ENCODE results near the gene B9D2.

The B9D2 gene

GRCh38 chr19:41399525-41399924 is 35.6 kb upstream of the B9D2 start:
- TF ChIP-seq CSDC2 (CRISPR knock-in tag; IDR thresholded peaks at IDR 0.05) (no peak), ZC3H10 (CRISPR knock-in tag; IDR thresholded peaks at IDR 0.05) (no peak), OSR1 (CRISPR knock-in tag; IDR thresholded peaks at IDR 0.05) (no peak), ZNF565 (CRISPR knock-in tag; conservative IDR thresholded peaks at IDR 0.05; ENCODE audit: low read depth) (no peak), GLIS3 (CRISPR knock-in tag; IDR thresholded peaks at IDR 0.05) (no peak), POU6F1 (CRISPR knock-in tag; IDR thresholded peaks at IDR 0.05; ENCODE audit: borderline replicate concordance, low read depth) (no peak)
- TF ChIP-seq, protein P1, sequence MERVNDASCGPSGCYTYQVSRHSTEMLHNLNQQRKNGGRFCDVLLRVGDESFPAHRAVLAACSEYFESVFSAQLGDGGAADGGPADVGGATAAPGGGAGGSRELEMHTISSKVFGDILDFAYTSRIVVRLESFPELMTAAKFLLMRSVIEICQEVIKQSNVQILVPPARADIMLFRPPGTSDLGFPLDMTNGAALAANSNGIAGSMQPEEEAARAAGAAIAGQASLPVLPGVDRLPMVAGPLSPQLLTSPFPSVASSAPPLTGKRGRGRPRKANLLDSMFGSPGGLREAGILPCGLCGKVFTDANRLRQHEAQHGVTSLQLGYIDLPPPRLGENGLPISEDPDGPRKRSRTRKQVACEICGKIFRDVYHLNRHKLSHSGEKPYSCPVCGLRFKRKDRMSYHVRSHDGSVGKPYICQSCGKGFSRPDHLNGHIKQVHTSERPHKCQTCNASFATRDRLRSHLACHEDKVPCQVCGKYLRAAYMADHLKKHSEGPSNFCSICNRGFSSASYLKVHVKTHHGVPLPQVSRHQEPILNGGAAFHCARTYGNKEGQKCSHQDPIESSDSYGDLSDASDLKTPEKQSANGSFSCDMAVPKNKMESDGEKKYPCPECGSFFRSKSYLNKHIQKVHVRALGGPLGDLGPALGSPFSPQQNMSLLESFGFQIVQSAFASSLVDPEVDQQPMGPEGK (CRISPR knock-in tag; IDR thresholded peaks at IDR 0.05; ENCODE audit: borderline replicate concordance): no peak
- TF ChIP-seq, protein P2, sequence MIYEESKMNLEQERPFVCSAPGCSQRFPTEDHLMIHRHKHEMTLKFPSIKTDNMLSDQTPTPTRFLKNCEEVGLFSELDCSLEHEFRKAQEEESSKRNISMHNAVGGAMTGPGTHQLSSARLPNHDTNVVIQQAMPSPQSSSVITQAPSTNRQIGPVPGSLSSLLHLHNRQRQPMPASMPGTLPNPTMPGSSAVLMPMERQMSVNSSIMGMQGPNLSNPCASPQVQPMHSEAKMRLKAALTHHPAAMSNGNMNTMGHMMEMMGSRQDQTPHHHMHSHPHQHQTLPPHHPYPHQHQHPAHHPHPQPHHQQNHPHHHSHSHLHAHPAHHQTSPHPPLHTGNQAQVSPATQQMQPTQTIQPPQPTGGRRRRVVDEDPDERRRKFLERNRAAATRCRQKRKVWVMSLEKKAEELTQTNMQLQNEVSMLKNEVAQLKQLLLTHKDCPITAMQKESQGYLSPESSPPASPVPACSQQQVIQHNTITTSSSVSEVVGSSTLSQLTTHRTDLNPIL (CRISPR knock-in tag; IDR thresholded peaks at IDR 0.05; ENCODE audit: low read depth): no peak
- no peak for ATAC-seq

- no peak for ATAC-seq
Measured at GRCh38 chr19:41399091-41399490, 35.1 kb upstream of the B9D2 start.

DNA sequence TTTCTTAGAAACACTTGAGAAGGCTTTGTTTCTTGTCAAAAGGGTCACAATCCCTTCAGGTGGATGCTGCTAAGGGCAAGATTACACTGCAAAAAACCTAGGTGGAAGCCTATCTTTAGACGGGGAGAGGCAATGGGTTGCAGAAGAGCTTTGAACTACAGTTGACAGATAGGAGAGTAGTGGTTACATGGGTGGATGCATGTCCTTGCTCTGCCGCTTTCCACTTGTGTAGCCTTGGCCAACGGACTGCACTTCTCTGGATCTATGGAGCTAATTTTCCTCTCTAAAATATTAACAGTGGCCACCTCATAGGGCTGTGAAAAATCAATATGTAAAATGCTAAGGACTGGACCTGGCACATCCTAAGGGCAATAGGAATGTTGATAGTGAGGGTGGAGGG is 34.6 kb upstream of the B9D2 start:
- no peak for TF ChIP-seq POU6F1 (CRISPR knock-in tag; IDR thresholded peaks at IDR 0.05; ENCODE audit: borderline replicate concordance, low read depth)
- no peak for TF ChIP-seq ZNF565 (CRISPR knock-in tag; conservative IDR thresholded peaks at IDR 0.05; ENCODE audit: low read depth)
- no peak for TF ChIP-seq ESRRG (CRISPR knock-in tag; IDR thresholded peaks at IDR 0.05)
- TF ChIP-seq ARNTL (CRISPR knock-in tag; IDR thresholded peaks at IDR 0.05; ENCODE audit: borderline replicate concordance, low read depth): no peak
- TF ChIP-seq TCF4 (CRISPR knock-in tag; IDR thresholded peaks at IDR 0.05; ENCODE audit: borderline replicate concordance): no peak
- TF ChIP-seq ZNF70 (CRISPR knock-in tag; IDR thresholded peaks at IDR 0.05): no peak
- TF ChIP-seq TSHZ2 (CRISPR knock-in tag; IDR thresholded peaks at IDR 0.05): no peak
- TF ChIP-seq CSRNP3 (CRISPR knock-in tag; IDR thresholded peaks at IDR 0.05): no peak
- TF ChIP-seq ZNF8 (CRISPR knock-in tag; IDR thresholded peaks at IDR 0.05): no peak
- TF ChIP-seq, protein P2 (CRISPR knock-in tag; IDR thresholded peaks at IDR 0.05; ENCODE audit: low read depth): no peak
- TF ChIP-seq OSR1 (CRISPR knock-in tag; IDR thresholded peaks at IDR 0.05): no peak

More at GRCh38 chr19:41399091-41399490, 35.1 kb upstream of the B9D2 start:
- TF ChIP-seq OSR1 (CRISPR knock-in tag; IDR thresholded peaks at IDR 0.05): no peak
- TF ChIP-seq ZFP30 (CRISPR knock-in tag; IDR thresholded peaks at IDR 0.05): no peak
- no peak for TF ChIP-seq PPARA (CRISPR knock-in tag; IDR thresholded peaks at IDR 0.05; ENCODE audit: borderline replicate concordance)
- TF ChIP-seq BACH2 (CRISPR knock-in tag; IDR thresholded peaks at IDR 0.05; ENCODE audit: borderline replicate concordance): no peak
- TF ChIP-seq CSDC2 (CRISPR knock-in tag; IDR thresholded peaks at IDR 0.05): no peak
- TF ChIP-seq ZNF565 (CRISPR knock-in tag; conservative IDR thresholded peaks at IDR 0.05; ENCODE audit: low read depth): no peak
- TF ChIP-seq GLIS3 (CRISPR knock-in tag; IDR thresholded peaks at IDR 0.05): no peak
- no peak for TF ChIP-seq TSHZ2 (CRISPR knock-in tag; IDR thresholded peaks at IDR 0.05)

More for the DNA sequence above, 34.6 kb upstream of the B9D2 start:
- ATAC-seq: no peak

All from SK-N-SH treated with all-trans-retinoic acid at 6 μM for 48 hours (cell line).